GM19468 (cell line): ENCODE measurements around the gene PHACTR4.
"Not testable (repeated sequence)": the region's sequence is repeated elsewhere in the genome, so short reads cannot be mapped to it uniquely, and the experiment has no call there.

Experiments
- ATAC-seq: cut with Tn5 transposase; IDR thresholded peaks from one replicate; pipeline ENCODE4 v1.9.1; 2021; ENCODE audit warnings: mild to moderate bottlenecking, moderate library complexity, moderate number of reproducible peaks; ENCODE audit not compliant: unreplicated experiment; ENCODE audit errors: extremely low read depth

The PHACTR4 gene

DNA sequence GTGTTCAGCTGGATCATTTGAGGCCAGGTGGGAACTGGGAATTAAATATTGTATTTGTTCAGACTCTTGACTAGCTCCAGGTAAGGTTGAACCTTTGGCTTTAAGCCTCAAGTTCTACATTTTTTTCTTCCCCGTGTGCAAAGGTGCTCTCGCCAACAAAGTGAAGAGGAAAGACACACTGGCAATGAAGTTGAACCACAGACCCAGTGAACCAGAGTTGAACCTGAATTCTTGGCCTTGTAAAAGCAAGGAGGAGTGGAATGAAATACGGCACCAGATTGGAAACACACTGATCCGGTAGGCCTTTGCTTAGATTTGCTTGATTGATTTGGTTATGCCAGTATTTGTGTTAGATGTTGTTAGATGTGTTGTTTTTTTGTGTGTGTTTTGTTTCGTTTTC, 110.8 kb downstream of the PHACTR4 start:
- no peak for ATAC-seq

- ATAC-seq, result no peak
These were observed 112.6 kb downstream of the PHACTR4 start for GRCh38 chr1:28482138-28482537.

GRCh38 chr1:28482702-28483101, 113.2 kb downstream of the PHACTR4 start:
- ATAC-seq, result no peak

- no peak for ATAC-seq
These were observed 125.2 kb downstream of the PHACTR4 start for GRCh38 chr1:28494737-28495136.

DNA sequence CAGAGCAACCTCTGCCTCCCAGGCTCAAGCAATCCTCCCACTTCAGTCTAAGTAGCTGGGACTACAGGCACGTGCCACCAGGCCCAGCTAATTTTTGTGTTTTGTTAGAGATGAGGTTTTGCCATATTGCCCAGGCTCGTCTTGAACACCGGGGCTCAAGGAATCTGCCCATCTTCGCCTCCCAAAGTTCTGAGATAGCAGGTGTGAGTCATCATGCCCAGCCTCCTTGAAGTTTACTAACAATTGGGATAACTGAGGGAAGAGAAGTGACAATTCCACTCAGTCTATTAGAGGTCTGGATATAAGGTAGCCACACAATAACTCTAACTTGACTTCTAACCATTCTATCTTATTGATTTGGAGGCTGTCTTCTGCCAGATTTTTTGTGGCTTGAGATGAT, 130.0 kb downstream of the PHACTR4 start:
- ATAC-seq, result no peak

DNA sequence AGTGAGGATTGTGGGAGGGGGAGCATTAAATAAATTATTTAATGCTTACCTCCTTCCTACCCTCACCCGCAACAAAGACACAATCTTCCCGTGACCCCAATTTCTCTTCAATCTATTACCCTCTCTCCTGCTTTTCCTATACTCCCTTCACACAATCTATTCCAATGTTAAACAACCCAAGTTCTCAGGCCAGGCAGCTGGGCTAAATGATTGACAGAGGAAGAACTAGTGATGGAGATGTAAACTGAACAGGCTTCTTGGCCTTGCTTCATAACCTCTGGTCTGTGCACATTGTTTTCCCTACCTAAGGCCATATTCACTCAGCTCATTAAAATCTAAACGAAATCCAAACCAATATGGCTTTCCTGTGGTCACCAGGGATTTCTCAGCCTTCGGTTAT, 132.4 kb downstream of the PHACTR4 start:
- ATAC-seq, result no peak

GRCh38 chr1:28503117-28503516, 133.6 kb downstream of the PHACTR4 start:
- ATAC-seq, result no peak

DNA sequence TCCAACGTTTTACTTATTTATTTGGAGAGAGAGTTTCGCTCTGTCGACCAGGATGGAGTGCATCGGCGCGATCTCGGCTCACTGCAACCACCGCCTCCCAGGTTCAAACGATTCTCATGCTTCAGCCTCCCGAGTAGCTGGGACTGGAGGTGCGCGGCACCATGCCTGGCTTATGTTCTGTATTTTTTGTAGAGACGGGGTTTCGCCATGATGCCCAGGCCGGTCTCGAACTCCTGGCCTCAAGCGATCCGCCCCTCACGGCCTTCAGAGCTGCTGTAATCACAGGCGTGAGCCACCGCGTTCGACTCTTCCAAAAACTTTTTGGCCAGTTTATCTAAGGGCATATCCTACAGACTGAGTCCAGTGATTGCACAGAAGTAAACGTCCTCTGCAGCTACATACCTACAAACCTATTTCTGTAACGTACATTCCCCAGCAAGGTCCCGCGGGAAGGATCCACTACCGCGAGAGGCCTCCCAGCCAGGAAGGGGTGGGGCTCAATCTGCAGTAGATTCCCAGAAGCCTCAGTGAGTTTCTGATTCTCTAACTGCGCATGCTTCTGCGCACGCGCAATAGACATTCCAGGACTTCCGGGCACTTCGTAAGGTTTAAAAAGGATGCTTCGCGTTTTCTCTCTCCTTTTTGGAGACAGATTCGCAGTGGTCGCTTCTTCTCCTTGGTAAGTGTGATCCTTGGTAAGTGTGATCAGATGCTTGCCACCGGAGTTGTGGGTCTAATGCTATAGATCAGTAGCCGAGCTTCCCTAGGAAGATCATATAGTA, 136.1 kb downstream of the PHACTR4 start, which contains the start of gene RCC1:
Gene RCC1 (plus strand): TSS at position 638 of the 782 bp plus-strand sequence. CDS start 23,824 bp downstream, outside the sequence.
- peak; percentile 72 for ATAC-seq

GRCh38 chr1:28506907-28507246, 137.3 kb downstream of the PHACTR4 start:
- no peak for ATAC-seq

- no peak for ATAC-seq
These were observed 137.7 kb downstream of the PHACTR4 start for GRCh38 chr1:28507247-28507645.

GRCh38 chr1:28507646-28508434, 138.3 kb downstream of the PHACTR4 start:
- no peak for ATAC-seq

- no peak for ATAC-seq
These were observed 138.9 kb downstream of the PHACTR4 start for GRCh38 chr1:28508435-28508754.

GRCh38 chr1:28509705-28510272, 140.2 kb downstream of the PHACTR4 start:
- ATAC-seq, result no peak

GRCh38 chr1:28510273-28510969, 140.9 kb downstream of the PHACTR4 start:
- no peak for ATAC-seq

GRCh38 chr1:28510970-28511440, 141.5 kb downstream of the PHACTR4 start:
- ATAC-seq, result no peak

DNA sequence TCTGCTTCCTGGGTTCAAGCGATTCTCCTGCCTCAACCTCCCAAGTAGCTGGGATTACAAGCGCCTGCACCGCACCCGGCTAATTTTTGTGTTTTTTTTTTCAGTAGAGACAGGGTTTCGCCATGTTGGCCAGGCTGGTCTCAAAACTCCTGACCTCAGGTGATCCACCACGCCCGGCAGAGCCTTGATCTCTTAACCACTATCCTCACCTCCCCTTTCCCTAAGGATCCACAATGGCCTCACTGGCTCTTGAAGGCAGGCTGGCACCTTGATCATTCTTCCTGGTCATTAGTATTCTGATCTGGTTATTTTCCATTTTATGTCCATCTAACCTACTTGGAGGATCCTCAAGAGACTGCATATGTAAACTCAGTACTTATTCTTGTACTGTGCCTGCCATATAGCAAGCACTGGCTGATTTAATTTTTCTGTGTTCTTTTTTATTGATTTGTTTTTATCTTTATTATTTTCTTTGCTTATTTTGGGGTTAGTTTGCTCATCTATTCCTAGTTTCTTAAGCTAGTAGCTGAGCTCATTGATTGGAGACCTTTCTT, 142.6 kb downstream of the PHACTR4 start:
- ATAC-seq, result no peak

- not testable (repeated sequence) for ATAC-seq
These were observed 144.9 kb downstream of the PHACTR4 start for GRCh38 chr1:28514445-28514933.

- no peak for ATAC-seq
These were observed 147.0 kb downstream of the PHACTR4 start for GRCh38 chr1:28516518-28516956.

DNA sequence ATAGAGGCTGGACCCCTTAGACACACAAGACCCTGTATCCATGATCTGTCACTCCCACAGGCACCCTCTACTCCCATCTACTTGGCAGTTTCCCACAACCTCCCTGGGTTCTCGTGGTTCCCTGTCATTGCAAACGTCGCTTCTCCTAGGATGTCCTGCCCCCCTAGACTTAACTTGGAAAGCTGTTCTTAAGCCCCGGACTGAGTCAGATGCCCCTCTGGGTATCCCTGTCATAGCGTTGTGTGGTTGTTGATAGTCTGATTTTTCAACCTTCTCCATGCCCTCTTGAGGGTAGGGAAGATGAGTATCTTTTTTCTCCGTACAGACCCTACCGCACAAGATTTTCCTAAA, 148.1 kb downstream of the PHACTR4 start:
- ATAC-seq, result no peak
